ENCODE measurements around the gene TRMT11.

DNA sequence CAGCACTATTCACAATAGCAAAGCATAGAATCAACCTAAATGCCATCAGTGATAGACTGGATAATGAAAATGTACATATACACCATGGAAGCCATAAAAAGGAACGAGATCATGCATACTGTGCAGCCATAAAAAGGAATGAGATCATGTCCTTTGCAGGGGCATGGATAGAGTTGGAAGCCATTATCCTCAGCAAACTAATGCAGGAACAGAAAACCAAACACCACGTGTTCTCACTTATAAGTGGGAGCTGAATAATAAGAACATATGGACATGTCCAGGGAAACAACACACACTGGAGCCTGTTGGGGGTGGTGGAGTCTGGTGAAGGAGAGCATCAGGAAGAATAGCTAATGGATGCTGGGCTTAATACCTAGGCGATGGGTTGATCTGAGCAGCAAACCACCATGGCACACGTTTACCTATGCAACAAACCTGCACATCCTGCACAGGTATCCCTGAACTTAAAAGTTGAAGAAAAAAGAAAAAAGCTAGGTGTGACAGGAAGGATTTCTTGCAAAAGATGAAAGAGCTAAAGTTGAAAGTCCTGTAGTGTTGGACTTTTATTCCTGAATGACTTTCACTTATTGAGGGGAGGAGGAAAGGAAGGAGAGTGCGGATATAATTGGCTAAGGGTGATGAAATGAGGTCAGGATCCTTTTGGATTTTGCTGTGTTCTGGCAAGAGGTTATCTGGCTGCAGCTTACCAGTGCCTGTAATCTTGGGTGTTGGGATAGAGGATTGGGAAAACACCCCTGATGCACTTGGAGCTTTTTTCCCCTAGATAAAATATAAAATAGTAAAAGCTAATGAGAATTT, 8.5 kb downstream of the TRMT11 start:
- TF ChIP-seq USF2 (IDR thresholded peaks at IDR 0.05; ENCODE audit: low read depth, low read length), result no peak
- TF ChIP-seq USF2 (CRISPR knock-in tag; IDR thresholded peaks at IDR 0.05; ENCODE audit: borderline replicate concordance), result no peak
- no peak for TF ChIP-seq MAZ (IDR thresholded peaks at IDR 0.05; ENCODE audit: borderline replicate concordance, low read depth, low read length)
- no peak for TF ChIP-seq MAZ (CRISPR knock-in tag; IDR thresholded peaks at IDR 0.05; ENCODE audit: low read depth)

All from HepG2 (cell line).